Heart left ventricle (tissue), 16 donors: Measurements from ENCODE around the gene PAX5. TPM values are rescaled to one million over a fixed set of nuclear protein-coding genes. Genes with fewer than 3 reads are reported as not detected.

Experiments used
- ATAC-seq, 4 donors: fragments of 200-7000 bp; cut with Tn5 transposase; one replicate each; pipeline ENCODE4 v1.9.1; 2020 to 2022; ENCODE audit warnings: moderate library complexity in 4 of 4, mild to moderate bottlenecking in 3 of 4, moderate number of reproducible peaks in 1 of 4
- DNase-seq, 5 donors: peaks; one replicate each; pipeline ENCODE4 v3.0.0-alpha.2; 2020
- H3K27ac ChIP-seq, 12 donors: fragments of 200-600 bp; sonication (generic) in 4 of 12; one replicate each; pipeline versions ENCODE4 v1.5.0 to v1.8.0; 2016 to 2022; ENCODE audit warnings: mild to moderate bottlenecking in 2 of 12
- H3K27me3 ChIP-seq, 9 donors: fragments of 200-600 bp; sonication (generic) in 2 of 9; one replicate each; pipeline versions ENCODE4 v1.5.1 to v1.8.0; 2016 to 2022; ENCODE audit warnings: mild to moderate bottlenecking in 3 of 9
- H3K36me3 ChIP-seq, 9 donors: fragments of 200-600 bp; sonication (generic) in 2 of 9; one replicate each; pipeline versions ENCODE4 v1.5.0 to v1.8.0; 2018 to 2022; ENCODE audit warnings: mild to moderate bottlenecking in 2 of 9
- H3K4me1 ChIP-seq, 12 donors: fragments of 200-600 bp; sonication (generic) in 4 of 12; one replicate each; pipeline versions ENCODE4 v1.5.0 to v1.8.0; 2016 to 2022; ENCODE audit warnings: mild to moderate bottlenecking in 3 of 12
- H3K4me3 ChIP-seq, 12 donors: fragments of 200-600 bp; sonication (generic) in 4 of 12; one replicate each; pipeline versions ENCODE4 v1.5.0 to v1.8.0; 2017 to 2022; ENCODE audit warnings: mild to moderate bottlenecking in 9 of 12, moderate library complexity in 4 of 12
- H3K9me3 ChIP-seq, 12 donors: fragments of 200-600 bp; sonication (generic) in 4 of 12; one replicate each; pipeline versions ENCODE4 v1.5.0 to v1.8.0; 2016 to 2022; ENCODE audit warnings: mild to moderate bottlenecking in 1 of 12
- POLR2A ChIP-seq, 2 donors: fragments of 450-650 bp; IDR thresholded peaks; one replicate each; pipeline ENCODE4 v1.6.1; 2017; ENCODE audit warnings: antibody characterized with exemption in 2 of 2, mild to moderate bottlenecking in 2 of 2, moderate library complexity in 2 of 2
- WGBS, 4 donors: extraction: QIAGEN DNeasy Blood & Tissue Kit in 2 of 4; methylation state at CpG; one replicate each; pipeline versions ENCODE4 v1.1.5 to v1.1.7; 2013 to 2018; 5-methylcytosine and 5-hydroxymethylcytosine counted together
- intact Hi-C, 10 donors: fragments of 100-400 bp; cut with DNase I; formaldehyde crosslinking; loops; one replicate each; pipeline versions ENCODE4 v1.11.1 to v1.14.2; 2022
- polyA plus RNA-seq, 2 donors: library from polyadenylated mRNA; stranded (reverse); fragments of 200-250 nt; gene quantifications; one replicate each; pipeline ENCODE4 v1.2.3, GENCODE V29; 2013
- total RNA-seq, 9 donors: library from RNA; depleted of rRNA in 2 of 9; stranded (reverse); fragments of >200 nt in 2 of 9; fragmentation: NEBNext Ultra II Directional in 3 of 9; extraction: Animal tissue kit (Norgen Biotek cat#: 25700) in 3 of 9; gene quantifications; one replicate each; pipeline versions ENCODE4 v1.1.0 to v1.2.4, GENCODE V29; 2016 to 2023
- TF ChIP-seq, protein P1 (sequence below), 12 donors: fragments of 200-600 bp; sonication (generic) in 4 of 12; IDR thresholded peaks; one replicate each; pipeline versions ENCODE4 v1.5.0 to v1.8.0; 2018 to 2022; ENCODE audit warnings: antibody characterized with exemption in 12 of 12, mild to moderate bottlenecking in 5 of 12
- donor health status: ischemic (EF 13 %, LVEDD 7.1; RV severe dilation, severe dysfunction).
- donor health status: healthy with polysubstance abuse.
- donor health status: DM: no; HTN: yes; CAD: no.
- donor health status: DM: no; HTN: no; CAD: no.
- donor health status: ischemic (EF 25% LVEDD 6.9; RV normal size, moderate dysfunction).
- donor health status: ischemic (EF 25% LVEDD 5.7; RV mildly dilated, moderate dysfunction).
- donor health status: healthy.
- donor health status: DM: yes; HTN: yes; CAD: no.
- donor health status: ischemic (EF 35%, LVEDD 5.7; RV mildly dilated, moderate dysfunction).
- donor health status: nonischemic (EF 11% LVEDD 7.7; RV severe dilation, severe dysfunction).
- donor health status: DM: yes; HTN: yes; CAD: no.
- donor health status: PGD.
- donor health status: ischemic (EF 29% LVEDD 5.4; RV normal size, mild dysfunction).
- donor health status: nonischemic (EF 23%, LVEDD 6.1; RV moderate dilation, normal function).

Gene PAX5
- total and polyA plus RNA-seq, 11 donors: 0.01 to 0.37 (median 0.08) TPM; not detected in 7

DNA sequence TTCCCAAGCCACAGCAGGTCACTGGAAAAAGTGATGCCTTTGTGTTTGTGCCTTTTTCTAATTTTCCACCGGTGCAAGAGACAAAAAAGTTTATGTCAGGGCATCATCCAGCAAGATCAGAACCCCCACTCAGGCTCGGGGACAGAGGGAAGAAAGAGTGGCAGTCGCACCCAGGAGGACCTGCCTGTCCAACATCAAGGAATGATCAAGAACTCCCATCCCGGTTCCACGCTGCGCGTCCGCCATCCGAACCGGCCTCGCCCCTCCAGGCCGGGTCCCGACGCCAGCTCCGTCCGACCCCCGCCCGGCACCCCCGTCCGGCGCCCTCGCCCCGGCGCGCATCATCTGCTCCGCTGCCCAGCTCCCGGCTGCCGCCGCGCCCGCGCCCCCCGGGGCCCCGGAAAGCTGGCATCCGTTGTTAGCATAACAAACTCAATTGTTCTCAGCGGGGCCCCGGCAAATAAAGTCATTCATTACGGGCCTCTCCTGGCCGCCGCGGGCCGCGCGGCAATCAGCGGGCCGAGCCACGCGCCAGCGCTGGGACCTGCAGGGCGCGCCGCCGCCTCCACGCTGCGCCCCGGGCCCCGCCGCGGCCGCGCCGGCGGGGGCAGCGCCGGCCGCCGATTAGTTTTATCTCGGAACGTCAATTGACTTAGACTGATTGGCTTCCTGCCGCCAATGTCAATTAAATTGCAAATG lies 48.1 kb downstream of the PAX5 start:
- peaks cover 0 to 15% (median 2%) of the 10 kb centered on the region in 12 donors for H3K4me1 ChIP-seq
- intact Hi-C loops: no loop called here
- WGBS, 4 donors: 0 to 3% (median 1%) methylated on average over 27 to 70 of the region's 70 CpGs

DNA sequence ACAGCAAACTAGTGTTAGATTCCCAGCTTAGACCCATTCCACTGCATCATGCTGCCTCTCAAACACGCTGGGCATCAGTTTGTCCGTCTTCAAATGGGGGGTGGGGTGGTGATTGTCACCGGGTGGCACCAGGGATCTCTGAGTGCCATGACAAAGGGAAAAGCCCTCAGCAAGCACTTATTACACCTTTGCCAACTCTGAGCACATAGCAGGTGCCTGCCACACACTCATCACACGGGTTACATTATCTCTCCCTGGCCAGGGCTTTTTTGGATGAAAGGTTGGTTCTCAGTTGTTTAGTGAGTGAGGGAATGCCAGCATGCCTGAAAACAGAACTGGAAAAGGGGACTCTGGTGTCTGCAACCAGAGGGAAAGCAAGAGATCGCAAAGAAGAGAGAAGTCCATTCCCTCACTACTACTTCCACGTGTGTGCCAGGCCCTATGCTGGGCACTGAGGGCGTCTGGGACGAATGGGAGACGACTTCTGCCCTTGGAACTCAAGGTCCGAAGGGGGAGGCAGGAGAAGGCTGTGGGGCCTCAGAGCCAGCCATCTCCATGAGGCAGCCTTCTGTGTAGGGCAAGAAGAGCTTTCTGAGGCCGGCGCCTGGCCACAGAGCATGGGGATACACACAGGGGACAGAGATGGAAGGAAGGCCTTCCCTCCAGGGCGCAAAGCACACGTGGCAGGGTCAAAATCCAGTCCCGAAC lies 48.9 kb downstream of the PAX5 start:
- H3K36me3 ChIP-seq: no peaks in the 10 kb centered on the region
- no peak for TF ChIP-seq POLR2A (IDR thresholded peaks at IDR 0.05)
- TF ChIP-seq, protein P1, sequence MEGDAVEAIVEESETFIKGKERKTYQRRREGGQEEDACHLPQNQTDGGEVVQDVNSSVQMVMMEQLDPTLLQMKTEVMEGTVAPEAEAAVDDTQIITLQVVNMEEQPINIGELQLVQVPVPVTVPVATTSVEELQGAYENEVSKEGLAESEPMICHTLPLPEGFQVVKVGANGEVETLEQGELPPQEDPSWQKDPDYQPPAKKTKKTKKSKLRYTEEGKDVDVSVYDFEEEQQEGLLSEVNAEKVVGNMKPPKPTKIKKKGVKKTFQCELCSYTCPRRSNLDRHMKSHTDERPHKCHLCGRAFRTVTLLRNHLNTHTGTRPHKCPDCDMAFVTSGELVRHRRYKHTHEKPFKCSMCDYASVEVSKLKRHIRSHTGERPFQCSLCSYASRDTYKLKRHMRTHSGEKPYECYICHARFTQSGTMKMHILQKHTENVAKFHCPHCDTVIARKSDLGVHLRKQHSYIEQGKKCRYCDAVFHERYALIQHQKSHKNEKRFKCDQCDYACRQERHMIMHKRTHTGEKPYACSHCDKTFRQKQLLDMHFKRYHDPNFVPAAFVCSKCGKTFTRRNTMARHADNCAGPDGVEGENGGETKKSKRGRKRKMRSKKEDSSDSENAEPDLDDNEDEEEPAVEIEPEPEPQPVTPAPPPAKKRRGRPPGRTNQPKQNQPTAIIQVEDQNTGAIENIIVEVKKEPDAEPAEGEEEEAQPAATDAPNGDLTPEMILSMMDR (IDR thresholded peaks at IDR 0.05): no peak
- H3K4me1 ChIP-seq: peaks cover 0 to 15% (median 2%) of the 10 kb centered on the region in 12 donors
- 17 to 26% (median 25%) methylated on average over 15 of the region's 15 CpGs for WGBS, 4 donors
- H3K27me3 ChIP-seq: peaks cover 32 to 97% (median 67%) of the 10 kb centered on the region in 9 donors
- no peaks in the 10 kb centered on the region for H3K9me3 ChIP-seq
- no peak overlapping the region for H3K4me3 ChIP-seq
- DNase-seq (no peak), ATAC-seq (no peak)
- intact Hi-C loops: no loop called here
- no peak overlapping the region for H3K27ac ChIP-seq

More for the DNA sequence above, 48.1 kb downstream of the PAX5 start:
- no peaks in the 10 kb centered on the region for H3K36me3 ChIP-seq
- no peak overlapping the region for H3K27ac ChIP-seq
- H3K9me3 ChIP-seq: peaks cover 0 to 6% (median 1%) of the 10 kb centered on the region in 12 donors
- peak overlapping the region in 3 of 12 donors; percentile 15 to 26 (median 25) for H3K4me3 ChIP-seq
- peaks cover 32 to 97% (median 69%) of the 10 kb centered on the region in 9 donors for H3K27me3 ChIP-seq
- no peak for TF ChIP-seq POLR2A (IDR thresholded peaks at IDR 0.05)
- TF ChIP-seq, protein P1 (IDR thresholded peaks at IDR 0.05): no peak
- no peak for DNase-seq
- no peak for ATAC-seq

DNA sequence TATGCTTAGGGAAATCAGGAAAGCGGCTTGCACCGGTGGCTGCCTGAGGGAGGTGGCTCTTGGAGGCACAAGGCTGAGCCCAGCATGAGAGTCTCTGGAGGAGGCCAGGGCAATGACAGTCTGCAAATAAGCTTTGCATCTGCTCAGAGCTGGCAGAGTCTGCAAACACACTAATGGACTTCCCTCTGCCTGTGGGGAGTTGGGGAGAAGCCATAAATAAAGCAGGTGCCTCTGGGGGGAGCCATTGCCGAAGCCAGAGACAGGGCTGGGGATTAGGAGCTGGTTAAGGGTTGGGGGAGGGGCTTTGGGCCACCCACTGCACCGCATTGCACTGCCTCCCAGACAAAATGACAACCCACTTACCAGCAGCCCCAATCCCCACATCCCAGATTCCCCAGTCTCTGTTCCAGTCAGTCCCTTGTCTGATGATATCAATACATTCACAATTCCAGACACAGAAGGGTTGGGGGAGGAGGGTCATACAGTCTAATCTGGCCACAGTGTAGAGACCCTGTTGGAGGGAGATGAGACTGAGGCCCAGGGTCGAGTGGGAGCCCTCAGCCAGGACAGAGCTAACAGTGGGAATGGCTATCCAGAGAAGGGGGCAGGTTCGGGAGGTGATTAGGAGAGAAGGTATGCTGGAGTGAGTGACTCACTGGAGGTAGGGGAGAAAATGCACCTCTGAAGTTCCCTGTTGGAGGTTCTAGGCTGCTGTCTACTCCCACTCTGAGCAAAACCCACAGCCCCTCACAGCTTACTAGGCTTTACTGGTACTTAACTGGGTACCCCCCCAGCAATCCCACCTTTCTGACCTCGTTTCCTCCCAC lies 53.7 kb downstream of the PAX5 start:
- peaks cover 11 to 94% (median 36%) of the 10 kb centered on the region in 9 donors for H3K27me3 ChIP-seq
- no peak for ATAC-seq

More for the DNA sequence above, 53.7 kb downstream of the PAX5 start:
- H3K4me3 ChIP-seq: no peak overlapping the region
- WGBS, 4 donors: 33 to 44% (median 37%) methylated on average over 6 to 7 of the region's 7 CpGs
- intact Hi-C loops: no loop called here
- TF ChIP-seq, protein P1 (IDR thresholded peaks at IDR 0.05): no peak
- TF ChIP-seq POLR2A (IDR thresholded peaks at IDR 0.05): no peak
- no peaks in the 10 kb centered on the region for H3K36me3 ChIP-seq
- no peak overlapping the region for H3K27ac ChIP-seq
- H3K9me3 ChIP-seq: no peaks in the 10 kb centered on the region
- no peaks in the 10 kb centered on the region for H3K4me1 ChIP-seq
- no peak for DNase-seq
